Parathyroid adenoma (tissue), 2 donors: Measurements from ENCODE around the gene PLD1.

Experiments used
- H2AFZ ChIP-seq: fragments of 300-600 bp; sonication (generic); one replicate; pipeline ENCODE4 v1.7.0; 2017; ENCODE audit warnings: antibody characterized with exemption, mild to moderate bottlenecking
- H3K27ac ChIP-seq: fragments of 300-600 bp; sonication (generic); one replicate; pipeline ENCODE4 v1.7.0; 2017
- H3K27me3 ChIP-seq: fragments of 300-600 bp; sonication (generic); one replicate; pipeline ENCODE4 v1.7.0; 2017; ENCODE audit warnings: low read length; ENCODE audit not compliant: control insufficient read depth, insufficient read depth
- H3K36me3 ChIP-seq: fragments of 300-600 bp; sonication (generic); one replicate; pipeline ENCODE4 v1.7.0; 2017; ENCODE audit warnings: low read length; ENCODE audit not compliant: control insufficient read depth, insufficient read depth
- H3K4me1 ChIP-seq: fragments of 300-600 bp; sonication (generic); one replicate; pipeline ENCODE4 v1.7.0; 2017; ENCODE audit warnings: control low read depth
- H3K4me2 ChIP-seq: fragments of 300-600 bp; sonication (generic); one replicate; pipeline ENCODE4 v1.7.0; 2017; ENCODE audit warnings: low read length
- H3K4me3 ChIP-seq: fragments of 300-600 bp; sonication (generic); one replicate; pipeline ENCODE4 v1.7.0; 2017; ENCODE audit warnings: low read depth, low read length
- H3K79me2 ChIP-seq: fragments of 300-600 bp; sonication (generic); one replicate; pipeline ENCODE4 v1.7.0; 2017; ENCODE audit warnings: control low read depth
- H3K9ac ChIP-seq: fragments of 300-600 bp; sonication (generic); one replicate; pipeline ENCODE4 v1.7.0; 2017; ENCODE audit warnings: mild to moderate bottlenecking
- H3K9me3 ChIP-seq: fragments of 300-600 bp; sonication (generic); one replicate; pipeline ENCODE4 v1.7.0; 2017; ENCODE audit warnings: low read length; ENCODE audit not compliant: control insufficient read depth
- TF ChIP-seq, protein P1 (sequence below): fragments of 300-600 bp; sonication (generic); IDR thresholded peaks from one replicate; pipeline ENCODE4 v1.7.0; 2017; ENCODE audit warnings: antibody characterized with exemption, mild to moderate bottlenecking
- donor health status: primary hyperparathyroidism.

PLD1 gene

DNA sequence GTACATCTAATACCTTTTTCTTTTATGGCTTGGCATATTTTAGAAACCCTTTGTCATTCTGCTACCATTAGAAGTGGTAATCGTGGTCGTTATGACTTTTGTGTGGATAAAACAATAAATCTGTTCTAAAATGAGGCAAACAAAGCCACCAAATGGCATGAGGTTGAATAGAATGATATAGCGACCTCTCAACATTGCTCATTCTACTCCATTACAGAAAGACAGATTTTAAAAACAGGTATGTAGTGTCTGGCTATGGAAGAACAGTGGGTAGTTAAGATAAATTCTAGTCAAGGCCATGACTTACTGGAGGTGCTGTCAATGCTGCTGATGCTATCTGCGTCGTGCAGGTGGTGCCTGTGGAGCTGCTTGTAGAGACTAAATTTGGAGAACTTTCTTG is 123.2 kb downstream of the PLD1 start:
- no peak overlapping the region for H3K27ac ChIP-seq
- no peak overlapping the region for H3K4me3 ChIP-seq
- H2AFZ ChIP-seq = no peak overlapping the region
- no peaks in the 10 kb centered on the region for H3K79me2 ChIP-seq
- no peak overlapping the region for H3K4me2 ChIP-seq
- H3K9me3 ChIP-seq = no peaks in the 10 kb centered on the region
- H3K9ac ChIP-seq = no peak overlapping the region
- H3K27me3 ChIP-seq = no peaks in the 10 kb centered on the region
- TF ChIP-seq, protein P1, sequence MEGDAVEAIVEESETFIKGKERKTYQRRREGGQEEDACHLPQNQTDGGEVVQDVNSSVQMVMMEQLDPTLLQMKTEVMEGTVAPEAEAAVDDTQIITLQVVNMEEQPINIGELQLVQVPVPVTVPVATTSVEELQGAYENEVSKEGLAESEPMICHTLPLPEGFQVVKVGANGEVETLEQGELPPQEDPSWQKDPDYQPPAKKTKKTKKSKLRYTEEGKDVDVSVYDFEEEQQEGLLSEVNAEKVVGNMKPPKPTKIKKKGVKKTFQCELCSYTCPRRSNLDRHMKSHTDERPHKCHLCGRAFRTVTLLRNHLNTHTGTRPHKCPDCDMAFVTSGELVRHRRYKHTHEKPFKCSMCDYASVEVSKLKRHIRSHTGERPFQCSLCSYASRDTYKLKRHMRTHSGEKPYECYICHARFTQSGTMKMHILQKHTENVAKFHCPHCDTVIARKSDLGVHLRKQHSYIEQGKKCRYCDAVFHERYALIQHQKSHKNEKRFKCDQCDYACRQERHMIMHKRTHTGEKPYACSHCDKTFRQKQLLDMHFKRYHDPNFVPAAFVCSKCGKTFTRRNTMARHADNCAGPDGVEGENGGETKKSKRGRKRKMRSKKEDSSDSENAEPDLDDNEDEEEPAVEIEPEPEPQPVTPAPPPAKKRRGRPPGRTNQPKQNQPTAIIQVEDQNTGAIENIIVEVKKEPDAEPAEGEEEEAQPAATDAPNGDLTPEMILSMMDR = no peak
- no peaks in the 10 kb centered on the region for H3K36me3 ChIP-seq
- H3K4me1 ChIP-seq = no peaks in the 10 kb centered on the region

DNA sequence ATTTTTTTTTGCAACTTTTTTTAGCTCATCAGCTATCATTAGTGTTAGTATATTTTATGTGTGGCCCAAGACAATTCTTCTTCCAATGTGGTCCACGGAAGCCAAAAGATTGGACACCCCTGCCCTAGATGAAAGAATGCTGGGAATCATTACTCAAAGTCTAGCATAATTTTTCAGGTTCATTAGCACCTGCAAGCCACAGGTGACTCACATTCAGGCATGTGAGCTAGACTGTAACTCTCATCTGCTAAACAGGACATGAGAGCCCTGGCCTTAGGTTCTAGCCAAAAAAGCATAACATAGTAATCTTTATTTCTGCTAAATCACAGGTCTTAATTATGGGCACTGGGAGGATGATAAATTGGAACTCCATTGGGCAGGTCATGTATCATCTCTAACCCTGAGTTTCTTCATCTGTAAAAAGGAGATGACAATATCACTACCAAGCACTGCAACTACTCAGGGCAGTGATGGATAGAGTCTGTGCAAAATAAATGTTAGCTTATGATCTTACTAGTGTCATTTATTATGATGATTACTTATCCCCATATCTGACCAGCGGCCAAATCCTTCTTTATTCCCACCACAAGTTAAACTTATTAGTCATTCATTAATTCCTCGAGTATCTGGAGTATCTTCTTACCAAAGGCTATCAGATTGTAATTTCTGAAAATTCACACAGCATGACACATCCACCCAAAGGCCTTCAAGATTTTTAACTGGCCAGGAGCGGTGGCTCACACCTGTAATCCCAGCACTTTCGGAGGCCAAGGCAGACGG is 125.0 kb downstream of the PLD1 start:
- Histone ChIP-seq H3K9me3 (no peaks in the 10 kb centered on the region), H3K27ac (no peak overlapping the region), H3K79me2 (no peaks in the 10 kb centered on the region), H3K9ac (no peak overlapping the region), H3K4me1 (peaks cover 3% of the 10 kb centered on the region), H3K27me3 (no peaks in the 10 kb centered on the region), H3K4me2 (no peak overlapping the region), H3K36me3 (no peaks in the 10 kb centered on the region), H2AFZ (no peak overlapping the region), H3K4me3 (no peak overlapping the region)
- TF ChIP-seq, protein P1 = no peak

DNA sequence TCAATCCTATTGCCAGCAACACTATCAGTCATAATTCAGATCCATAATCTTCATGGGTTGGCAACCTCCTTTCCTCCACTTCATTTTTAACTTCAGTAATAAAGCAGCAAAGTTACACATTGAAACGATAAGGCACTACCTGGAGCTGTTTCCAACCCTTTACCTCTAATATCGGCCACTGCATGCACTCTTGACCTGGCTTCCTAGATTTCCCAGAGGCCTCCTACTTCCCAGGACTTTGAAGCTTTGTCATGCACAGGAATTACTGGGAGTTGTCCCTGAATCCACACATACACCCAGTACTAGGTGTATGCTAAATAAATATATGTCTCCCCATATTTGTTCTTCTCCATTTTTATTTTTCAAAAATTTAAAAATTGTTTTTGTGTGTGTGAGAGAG is 126.1 kb downstream of the PLD1 start:
- Histone ChIP-seq H3K9ac (no peak overlapping the region), H3K79me2 (no peaks in the 10 kb centered on the region), H3K4me1 (peaks cover 3% of the 10 kb centered on the region), H3K4me3 (no peak overlapping the region), H3K27me3 (no peaks in the 10 kb centered on the region), H2AFZ (no peak overlapping the region), H3K4me2 (no peak overlapping the region), H3K36me3 (no peaks in the 10 kb centered on the region), H3K27ac (no peak overlapping the region), H3K9me3 (no peaks in the 10 kb centered on the region)
- TF ChIP-seq, protein P1 = no peak

DNA sequence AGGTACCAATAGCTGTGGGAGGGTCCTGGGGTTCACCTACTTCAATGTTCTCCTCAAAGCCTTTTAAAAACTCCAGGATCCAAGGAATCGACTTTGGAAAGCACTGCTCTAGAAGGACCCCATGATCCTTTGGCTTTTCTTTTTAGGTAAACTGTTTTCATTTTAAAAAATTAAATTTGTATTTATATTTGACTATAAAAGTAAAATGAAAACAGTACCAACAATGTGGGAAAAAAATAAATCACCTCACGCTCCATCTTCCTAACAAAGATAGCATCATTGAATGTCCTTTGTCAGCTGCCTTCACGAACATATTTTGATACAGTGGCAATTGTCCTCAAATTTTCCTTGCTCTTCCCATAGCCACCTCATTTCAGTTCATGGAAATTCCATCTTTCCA is 127.5 kb downstream of the PLD1 start:
- no peaks in the 10 kb centered on the region for H3K27me3 ChIP-seq

More for the DNA sequence above, 127.5 kb downstream of the PLD1 start:
- Histone ChIP-seq H2AFZ (no peak overlapping the region), H3K36me3 (no peaks in the 10 kb centered on the region), H3K9ac (no peak overlapping the region), H3K4me2 (no peak overlapping the region), H3K9me3 (no peaks in the 10 kb centered on the region), H3K4me1 (peaks cover 3% of the 10 kb centered on the region), H3K4me3 (no peak overlapping the region), H3K27ac (no peak overlapping the region), H3K79me2 (no peaks in the 10 kb centered on the region)
- TF ChIP-seq, protein P1 = no peak
